GM23338 (cell line): ENCODE data around the gene PCDHGB5. TPM values are rescaled to one million over a fixed set of nuclear protein-coding genes. Genes with fewer than 3 reads are reported as not detected.
"Not testable (repeated sequence)": the region's sequence is repeated elsewhere in the genome, so short reads cannot be mapped to it uniquely, and the experiment has no call there.

Experiments
- ATAC-seq: fragments of 200-7000 bp; cut with Tn5 transposase; 3 replicates; pipeline ENCODE4 v1.9.1; 2020
- DNase-seq: peaks from one replicate; pipeline ENCODE4 v3.0.0-alpha.2; 2015; ENCODE audit warnings: low spot score
- H2AFZ ChIP-seq: fragments of 200-600 bp; sonication (generic); 2 replicates; pipeline ENCODE4 v1.8.0; 2016; ENCODE audit warnings: antibody characterized with exemption, mild to moderate bottlenecking, moderate library complexity
- H3F3A ChIP-seq: fragments of 200-600 bp; sonication (generic); replicated peaks from 2 replicates; pipeline ENCODE4 v1.8.0; 2017; ENCODE audit warnings: antibody characterized with exemption, mixed run types, low read depth
- H3K27ac ChIP-seq: fragments of 200-600 bp; sonication (generic); 2 replicates; pipeline ENCODE4 v1.6.1; 2016; ENCODE audit warnings: low read depth
- H3K27me3 ChIP-seq: fragments of 200-600 bp; sonication (generic); 2 replicates; pipeline ENCODE4 v1.8.0; 2016; ENCODE audit warnings: mild to moderate bottlenecking, mixed run types, moderate library complexity; ENCODE audit not compliant: insufficient read depth
- H3K36me3 ChIP-seq: fragments of 200-600 bp; sonication (generic); 2 replicates; pipeline ENCODE4 v1.8.0; 2016; ENCODE audit warnings: mild to moderate bottlenecking; ENCODE audit not compliant: insufficient read depth
- H3K4me1 ChIP-seq: fragments of 200-600 bp; sonication (generic); 2 replicates; pipeline ENCODE4 v1.8.0; 2016; ENCODE audit warnings: mild to moderate bottlenecking, moderate library complexity; ENCODE audit not compliant: insufficient read depth
- H3K4me2 ChIP-seq: fragments of 200-600 bp; sonication (generic); 2 replicates; pipeline ENCODE4 v1.7.1; 2017; ENCODE audit warnings: mixed run types
- H3K4me3 ChIP-seq: fragments of 200-600 bp; sonication (generic); 2 replicates; pipeline ENCODE4 v1.6.1; 2016; ENCODE audit warnings: mixed run types
- H3K79me2 ChIP-seq: fragments of 200-600 bp; sonication (generic); replicated peaks from 2 replicates; pipeline ENCODE4 v1.8.0; 2017; ENCODE audit warnings: mild to moderate bottlenecking; ENCODE audit not compliant: insufficient read depth
- H3K9me2 ChIP-seq: fragments of 200-600 bp; sonication (generic); 2 replicates; pipeline ENCODE4 v1.8.0; 2017; ENCODE audit not compliant: insufficient read depth
- H4K20me1 ChIP-seq: fragments of 200-600 bp; sonication (generic); replicated peaks from 2 replicates; pipeline ENCODE4 v1.8.0; 2017; ENCODE audit warnings: mild to moderate bottlenecking; ENCODE audit not compliant: insufficient read depth
- H3K27ac Mint-ChIP-seq: 2 replicates; pipeline ENCODE4 v1.8.0; 2020; ENCODE audit warnings: inconsistent platforms, mild to moderate bottlenecking, moderate library complexity, mixed read lengths
- H3K27me3 Mint-ChIP-seq: 3 replicates; pipeline ENCODE4 v1.8.0; 2022; ENCODE audit warnings: low read depth, mild to moderate bottlenecking, moderate library complexity, mixed read lengths, inconsistent platforms; ENCODE audit not compliant: insufficient read depth, poor library complexity
- H3K36me3 Mint-ChIP-seq: 3 replicates; pipeline ENCODE4 v1.8.0; 2021; ENCODE audit warnings: low read depth, mild to moderate bottlenecking, inconsistent platforms, moderate library complexity, mixed read lengths
- H3K4me1 Mint-ChIP-seq: 3 replicates; pipeline ENCODE4 v1.8.0; 2020; ENCODE audit warnings: mild to moderate bottlenecking, inconsistent platforms, mixed read lengths
- H3K4me3 Mint-ChIP-seq: 3 replicates; pipeline ENCODE4 v1.8.0; 2021; ENCODE audit warnings: moderate library complexity, mild to moderate bottlenecking, inconsistent platforms, mixed read lengths
- H3K9me3 Mint-ChIP-seq: 3 replicates; pipeline ENCODE4 v1.8.0; 2020; ENCODE audit warnings: moderate library complexity, mild to moderate bottlenecking, inconsistent platforms, mixed read lengths
- CREB1 ChIP-seq: fragments of 250-450 bp; sonication (Bioruptor Pico); IDR thresholded peaks from 2 replicates; pipeline ENCODE4 v1.5.0; 2020; ENCODE audit warnings: low read depth, mild to moderate bottlenecking, moderate library complexity
- CTCF ChIP-seq, 2 experiments: fragments of 200-600 bp in 1 of 2; sonication (generic) in 1 of 2; conservative IDR thresholded peaks; 2 replicates each; pipeline versions ENCODE4 v1.5.1 to v1.6.1; 2016 to 2017; ENCODE audit warnings: antibody characterized with exemption in 2 of 2, low read depth in 2 of 2, mild to moderate bottlenecking in 2 of 2, moderate library complexity in 1 of 2
- ETS1 ChIP-seq: IDR thresholded peaks from 2 replicates; pipeline ENCODE4 v1.6.1; 2016; ENCODE audit warnings: antibody characterized with exemption
- EZH2phosphoT487 ChIP-seq: fragments of 200-600 bp; sonication (generic); IDR thresholded peaks from one replicate; pipeline ENCODE4 v1.8.1; 2018; ENCODE audit warnings: antibody characterized with exemption; ENCODE audit not compliant: unreplicated experiment
- JUNB ChIP-seq: IDR thresholded peaks from one replicate; pipeline ENCODE4 v1.6.1; 2016; ENCODE audit warnings: antibody characterized with exemption; ENCODE audit not compliant: unreplicated experiment
- NANOG ChIP-seq: IDR thresholded peaks from 2 replicates; pipeline ENCODE4 v1.6.1; 2016; ENCODE audit warnings: antibody characterized with exemption, borderline replicate concordance
- REST ChIP-seq: IDR thresholded peaks from one replicate; pipeline ENCODE4 v1.6.1; 2018; ENCODE audit warnings: antibody characterized with exemption; ENCODE audit not compliant: unreplicated experiment
- STAT1 ChIP-seq: IDR thresholded peaks from one replicate; pipeline ENCODE4 v1.6.1; 2016; ENCODE audit warnings: antibody characterized with exemption; ENCODE audit not compliant: unreplicated experiment
- ZNF114 ChIP-seq: fragments of 250-450 bp; sonication (Bioruptor Pico); IDR thresholded peaks from 2 replicates; pipeline ENCODE4 v1.5.0; 2020; ENCODE audit warnings: mild to moderate bottlenecking, moderate library complexity
- ZNF331 ChIP-seq: fragments of 250-450 bp; sonication (Bioruptor Pico); IDR thresholded peaks from 2 replicates; pipeline ENCODE4 v1.5.0; 2020; ENCODE audit warnings: low read depth, mild to moderate bottlenecking, moderate library complexity
- polyA plus RNA-seq: library from polyadenylated mRNA; unstranded; fragments of >200 nt; fragmentation: Nextera tagmentation; extraction: Ambion mirVana; gene quantifications from 2 replicates; pipeline ENCODE4 v1.2.1, GENCODE V29; 2016
- total RNA-seq: library from RNA; depleted of rRNA; stranded (reverse); fragments of >200 nt; shearing (Covaris generic); gene quantifications from 2 replicates; pipeline ENCODE4 v1.2.3, GENCODE V29; 2014

Gene PCDHGB5
- total and polyA plus RNA-seq, 2 experiments from 2014 or later: 2.5 to 18.5 TPM

GRCh38 chr5:141417494-141418172, 19.9 kb downstream of the PCDHGB5 start, which contains the start of gene PCDHGB7:
Gene PCDHGB7 (plus strand): TSS chr5:141417677. CDS start chr5:141417860, 183 bp downstream.
- H3K27ac Mint-ChIP-seq: peak within 1 kb of the TSS; percentile 56; the same call in 1 of the 2 replicates
- H3K9me3 Mint-ChIP-seq: peaks cover 77% of the 10 kb centered on the region
- not testable (repeated sequence) for H3K36me3 ChIP-seq, H4K20me1 ChIP-seq, H3K27ac ChIP-seq, H2AFZ ChIP-seq, H3K79me2 ChIP-seq, H3F3A ChIP-seq, H3K9me2 ChIP-seq, H3K4me1 ChIP-seq
- peak within 1 kb of the TSS; percentile 81 for H3K4me2 ChIP-seq
- H3K4me3 Mint-ChIP-seq: peak within 1 kb of the TSS; percentile 85
- peaks cover 17% of the 10 kb centered on the region for H3K4me1 Mint-ChIP-seq
- peak; percentile 74 to 79 for TF ChIP-seq CTCF (conservative IDR thresholded peaks at IDR 0.05; ENCODE audit: low read depth in 2 of 2)
- TF ChIP-seq CREB1 (CRISPR knock-in tag): 0 out of 2 replicates have a peak, but pooled peaks have one; percentile 62
- H3K27me3 ChIP-seq: peaks cover 20% of the 10 kb centered on the region
- H3K36me3 Mint-ChIP-seq: peaks cover 79% of the 10 kb centered on the region
- H3K4me3 ChIP-seq: peak within 1 kb of the TSS; percentile 59
- peak; percentile 84 for ATAC-seq
- peaks cover 35% of the 10 kb centered on the region for H3K27me3 Mint-ChIP-seq
- DNase-seq: peak; percentile 94

- no peaks in the 10 kb centered on the region for H3K9me2 ChIP-seq
- Mint-ChIP-seq H3K4me3 (peak overlapping the region; percentile 85; the same call in 2 of the 3 replicates), H3K9me3 (peaks cover 77% of the 10 kb centered on the region), H3K27me3 (peaks cover 35% of the 10 kb centered on the region), H3K27ac (no peak overlapping the region), H3K36me3 (peaks cover 78% of the 10 kb centered on the region), H3K4me1 (peaks cover 13% of the 10 kb centered on the region)
- ATAC-seq (no peak), DNase-seq (no peak)
- H3K4me2 ChIP-seq: no peak overlapping the region
- H3K4me1 ChIP-seq: no peaks in the 10 kb centered on the region
- H3K36me3 ChIP-seq: no peaks in the 10 kb centered on the region
- H3K27ac ChIP-seq: no peak overlapping the region
- no peak overlapping the region for H2AFZ ChIP-seq
- H3K79me2 ChIP-seq: no peaks in the 10 kb centered on the region; the same call in 1 of the 2 replicates
- H4K20me1 ChIP-seq: no peaks in the 10 kb centered on the region
- H3F3A ChIP-seq: no peaks in the 10 kb centered on the region
- peaks cover 20% of the 10 kb centered on the region for H3K27me3 ChIP-seq
- H3K4me3 ChIP-seq: no peak overlapping the region
- TF ChIP-seq REST (no peak), ZNF114 (CRISPR knock-in tag) (no peak), STAT1 (no peak), EZH2phosphoT487 (no peak), ZNF331 (no peak), ETS1 (no peak), CREB1 (CRISPR knock-in tag) (no peak), JUNB (no peak), NANOG (no peak)
These were observed 21.5 kb downstream of the PCDHGB5 start for GRCh38 chr5:141419074-141419880.
